ENCODE data around the gene MAP7D1.
"Not testable (repeated sequence)": the region's sequence is repeated elsewhere in the genome, so short reads cannot be mapped to it uniquely, and the experiment has no call there.

The MAP7D1 gene

DNA sequence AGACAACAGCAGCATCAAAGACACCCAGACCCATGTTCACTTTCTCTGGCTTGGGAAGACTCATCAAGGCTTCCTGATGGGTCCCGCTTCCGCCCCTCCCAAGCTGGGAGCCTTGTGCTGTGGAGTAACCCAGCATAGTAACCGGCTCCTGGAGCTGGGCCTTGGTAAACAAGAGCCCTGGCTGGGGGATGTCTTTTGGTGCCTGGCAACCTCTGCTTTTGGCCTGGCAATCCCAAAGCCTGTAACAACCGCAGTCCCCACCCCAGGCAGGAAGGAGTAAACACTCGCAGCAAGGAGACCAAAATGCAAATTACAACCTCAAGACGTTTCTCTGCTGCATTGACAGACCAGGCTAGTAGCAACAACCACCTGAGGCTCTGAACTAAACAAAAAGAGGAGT is 51.4 kb downstream of the MAP7D1 start:
- no peak for DNase-seq

DNA sequence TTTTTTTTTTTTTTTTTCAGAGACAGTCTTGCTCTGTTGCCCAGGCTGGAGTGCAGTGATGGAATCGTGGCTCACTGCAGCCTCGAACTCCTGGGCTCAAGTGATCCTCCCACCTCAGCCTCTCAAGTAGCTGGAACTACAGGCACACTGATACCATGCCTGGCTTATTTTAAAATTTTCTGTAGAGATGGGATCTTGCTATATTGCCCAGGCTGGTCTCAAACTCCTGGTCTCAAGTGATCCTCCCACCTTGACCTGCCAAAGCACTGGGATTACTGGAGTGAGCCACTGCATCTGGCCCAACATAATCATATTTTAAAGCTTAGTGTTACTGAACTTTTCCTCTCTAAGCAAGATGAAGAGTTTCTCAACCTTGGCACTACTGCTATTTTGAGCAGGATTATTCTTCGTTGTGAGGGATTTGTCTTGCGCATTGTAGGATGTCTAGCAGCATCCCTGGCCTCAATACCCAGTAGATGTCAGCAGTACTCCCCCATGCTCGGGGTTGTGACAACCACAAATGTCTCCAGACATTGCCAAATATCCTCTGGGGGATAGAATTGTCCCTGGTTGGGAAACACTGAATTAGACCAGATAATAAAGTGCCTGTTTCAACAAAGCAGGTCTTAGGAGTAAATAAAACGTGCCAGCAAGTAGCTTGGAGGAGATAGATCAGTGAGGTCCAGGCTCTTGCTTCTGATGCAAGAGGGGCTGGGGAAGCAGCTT is 53.2 kb downstream of the MAP7D1 start:
- DNase-seq: no peak

DNA sequence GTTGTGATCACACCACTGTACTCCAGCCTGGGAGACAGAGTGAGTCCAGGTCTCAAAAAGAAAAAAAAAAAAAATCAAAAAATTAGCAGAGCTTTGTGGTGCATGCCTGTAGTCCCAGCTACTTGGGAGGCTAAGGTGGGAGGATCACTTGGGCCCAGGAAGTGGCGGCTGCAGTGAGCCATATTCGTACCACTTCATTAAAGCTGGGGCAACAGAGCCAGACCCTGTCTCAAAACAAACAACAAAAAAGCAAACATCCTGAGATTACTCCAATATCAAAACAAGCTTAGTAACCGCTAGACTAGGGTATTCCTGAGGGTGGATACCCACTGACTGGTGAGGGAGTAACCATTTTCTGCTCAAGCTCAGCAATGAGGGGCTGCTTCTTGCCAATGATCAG is 55.3 kb downstream of the MAP7D1 start:
- no peak for DNase-seq

- DNase-seq: no peak
Observed at GRCh38 chr1:36211841-36212240, 55.9 kb downstream of the MAP7D1 start.

DNA sequence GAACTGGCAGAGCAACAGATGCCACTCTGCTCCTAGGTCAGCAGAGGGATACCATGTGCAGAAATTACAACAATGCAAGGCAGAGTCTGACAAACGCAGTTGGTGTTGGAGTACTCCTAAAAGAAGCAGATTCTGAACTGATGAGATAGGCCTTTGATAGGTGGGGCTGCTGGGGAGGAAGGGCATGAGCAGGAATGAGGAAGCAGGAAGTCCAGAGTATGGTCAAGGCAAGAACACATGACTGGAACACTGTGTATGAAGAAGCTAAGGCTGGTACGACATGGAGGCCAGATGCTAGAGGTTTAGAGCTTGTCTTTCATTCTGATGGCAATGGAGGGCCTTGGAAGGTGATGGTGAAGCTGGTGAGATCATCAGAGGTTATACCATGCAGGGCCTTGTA is 56.8 kb downstream of the MAP7D1 start:
- DNase-seq: no peak

DNA sequence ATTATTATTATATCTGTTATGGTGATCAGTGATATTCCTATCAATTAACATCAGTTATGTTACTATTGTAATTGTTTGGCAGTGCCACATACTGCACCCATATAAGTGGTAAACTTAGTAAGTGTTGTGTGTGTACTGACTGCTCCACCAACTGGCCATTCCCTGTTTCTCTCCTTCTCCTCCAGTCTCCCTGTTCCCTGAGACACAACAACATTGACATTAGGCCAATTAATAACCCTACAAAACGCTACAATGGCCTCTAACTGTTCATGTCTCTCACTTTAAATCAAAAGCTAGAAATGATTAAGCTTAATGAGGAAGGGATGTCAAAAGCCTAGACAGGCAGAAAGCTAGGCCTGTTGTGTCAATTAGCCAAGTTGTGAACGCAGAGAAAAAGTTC is 61.7 kb downstream of the MAP7D1 start:
- no peak for DNase-seq

DNA sequence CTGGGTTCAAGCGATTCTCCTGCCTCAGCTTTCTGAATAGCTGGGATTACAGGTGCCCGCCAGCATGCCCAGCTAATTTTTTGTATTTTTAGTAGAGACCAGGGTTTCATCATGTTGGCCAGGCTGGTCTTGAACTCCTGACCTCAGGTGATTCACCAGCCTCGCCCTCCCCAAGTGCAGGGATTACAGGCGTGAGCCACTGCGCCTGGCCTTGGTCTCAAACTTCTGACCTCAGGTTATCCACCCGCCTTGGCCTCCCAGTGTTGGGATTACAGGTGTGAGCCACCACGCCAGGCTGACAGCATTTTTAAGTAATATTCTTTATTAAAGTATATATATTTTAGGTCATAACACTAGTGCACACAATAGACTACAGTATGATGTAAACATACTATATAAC is 65.9 kb downstream of the MAP7D1 start:
- DNase-seq: not testable (repeated sequence)

DNA sequence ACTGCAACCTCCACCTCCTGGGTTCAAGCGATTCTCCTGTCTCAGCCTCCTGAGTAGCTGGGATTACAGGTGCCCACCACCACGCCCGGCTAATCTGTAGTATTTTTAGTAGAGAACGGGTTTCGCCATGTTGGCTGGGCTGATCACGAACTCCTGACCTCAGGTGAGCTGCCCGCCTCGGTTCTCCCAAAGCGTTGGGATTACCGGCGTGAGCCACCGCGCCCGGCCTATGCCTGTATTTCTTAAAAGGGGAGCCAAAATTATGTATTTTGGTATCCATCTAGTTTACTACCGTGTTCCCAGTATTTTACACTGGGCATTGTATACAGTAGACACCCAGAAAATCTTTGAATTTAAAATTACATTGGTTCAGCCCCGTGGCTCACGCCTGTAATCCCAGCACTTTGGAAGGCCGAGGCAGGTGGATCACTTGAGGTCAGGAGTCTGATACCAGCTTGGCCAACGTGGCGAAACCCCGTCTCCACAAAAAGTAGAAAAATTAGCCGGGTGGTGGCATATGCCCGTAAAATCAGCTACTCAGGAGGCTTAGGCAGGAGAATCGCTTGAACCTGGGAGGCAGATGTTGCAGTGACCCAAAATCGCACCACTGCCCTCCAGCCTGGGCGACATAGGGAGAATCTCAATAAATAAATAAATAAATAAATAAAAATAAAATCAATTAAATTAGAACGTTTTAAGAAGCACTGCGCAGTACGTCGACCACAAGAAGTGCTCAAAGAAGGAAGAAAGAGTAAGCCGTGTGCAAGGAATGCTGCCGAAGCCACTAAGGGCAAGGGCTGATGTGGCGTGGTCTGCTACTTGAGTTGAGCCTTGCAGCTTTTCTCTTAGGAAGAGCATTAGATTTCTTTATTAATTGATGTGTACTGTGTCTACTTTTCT is 66.8 kb downstream of the MAP7D1 start:
- no peak for DNase-seq

GRCh38 chr1:36223381-36223995 is 67.5 kb downstream of the MAP7D1 start:
- DNase-seq: no peak

- peak; percentile 99 for DNase-seq
Observed at GRCh38 chr1:36223996-36224536, 68.1 kb downstream of the MAP7D1 start, which contains the start of gene THRAP3. Gene THRAP3, plus strand, starts transcription at chr1:36224443. Its CDS starts 58,121 bp downstream, at chr1:36282564.

DNA sequence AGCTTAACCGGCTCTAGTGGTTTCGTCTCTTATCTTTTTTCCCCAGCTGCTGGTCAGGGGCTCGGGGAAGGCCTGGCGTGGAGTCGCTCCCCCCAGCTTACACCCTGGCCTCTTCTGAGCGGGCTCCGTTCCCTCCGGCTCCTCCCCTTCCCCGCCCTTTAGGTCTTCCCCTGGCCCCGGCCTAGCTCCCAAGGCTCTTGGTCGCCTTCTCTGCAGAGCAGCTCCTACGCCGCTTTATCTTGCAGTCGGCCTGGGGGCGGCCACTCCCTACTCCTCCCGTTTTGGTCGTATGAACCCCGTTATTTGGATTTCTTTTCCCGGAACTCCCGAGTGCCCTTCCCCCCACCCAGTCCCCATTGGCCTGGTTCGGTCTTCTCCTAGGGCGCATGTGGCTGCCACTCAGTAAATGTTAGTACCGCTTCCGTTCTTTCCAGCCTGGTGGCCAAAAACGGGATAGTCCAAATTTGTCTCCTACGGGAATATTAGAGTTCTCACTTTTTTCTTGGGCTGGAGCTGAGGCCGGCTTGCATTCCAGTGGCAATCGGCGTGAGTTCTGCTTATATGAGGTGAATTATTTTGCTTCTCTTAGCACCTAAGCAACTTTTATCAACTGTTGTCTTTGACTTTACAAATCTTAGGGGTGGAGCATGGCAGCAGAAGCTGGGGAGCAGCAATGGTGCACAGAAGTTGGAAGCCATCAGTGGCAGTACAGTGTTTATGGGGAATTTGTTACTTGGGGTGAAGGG is 68.8 kb downstream of the MAP7D1 start:
- peak; percentile 65 for DNase-seq

GRCh38 chr1:36225283-36225899 is 69.4 kb downstream of the MAP7D1 start:
- DNase-seq: no peak

GRCh38 chr1:36230279-36230678 is 74.3 kb downstream of the MAP7D1 start:
- DNase-seq: not testable (repeated sequence)

Measured in NCI-H2171 (cell line).